SW 1271 (cell line): ENCODE measurements around the gene PLEKHG5.

ENCODE experiments used
- DNase-seq, 2 experiments: peaks; one replicate each; lab custom pipeline; 2025; lab: John Stamatoyannopoulos, UW

The PLEKHG5 gene

DNA sequence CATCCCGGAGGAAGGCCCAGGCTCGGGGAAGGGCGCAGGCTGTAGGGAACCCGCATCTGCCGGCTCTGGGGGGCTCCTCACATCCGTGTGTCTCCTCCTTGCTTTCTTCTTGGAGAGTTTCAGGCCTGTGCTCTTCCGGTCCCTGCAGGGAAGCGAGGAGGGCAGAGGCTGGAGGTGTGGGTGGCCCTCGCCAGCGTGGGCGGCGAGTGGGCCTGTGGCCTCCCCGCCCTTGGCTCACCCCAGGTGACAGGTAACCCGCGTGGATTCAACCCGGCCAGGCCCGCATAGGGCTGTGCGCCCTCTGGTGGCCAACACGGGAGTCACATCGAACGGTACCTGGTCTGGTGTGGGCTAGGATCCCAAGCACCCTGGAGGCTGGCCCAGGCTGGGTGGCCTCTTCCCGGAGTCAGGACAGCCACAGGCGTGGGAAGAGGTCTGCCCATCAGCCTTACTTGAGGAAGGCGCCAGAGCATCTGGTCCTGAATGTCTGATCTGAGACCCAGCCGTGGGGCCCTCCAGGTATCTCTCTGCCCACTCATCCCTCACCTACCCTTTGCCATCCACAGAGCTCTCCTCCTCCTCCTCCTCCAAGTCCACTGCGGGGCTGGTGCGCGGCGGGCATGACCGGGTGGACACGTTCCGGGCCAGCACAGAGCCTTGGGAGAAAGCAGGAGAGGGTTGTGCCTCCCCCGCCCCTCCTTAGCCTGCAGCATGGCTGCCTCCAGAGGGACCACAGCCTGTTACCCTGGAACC, 15.9 kb downstream of the PLEKHG5 start:
- DNase-seq: peak in 1 of 2 experiments; percentile 22

DNA sequence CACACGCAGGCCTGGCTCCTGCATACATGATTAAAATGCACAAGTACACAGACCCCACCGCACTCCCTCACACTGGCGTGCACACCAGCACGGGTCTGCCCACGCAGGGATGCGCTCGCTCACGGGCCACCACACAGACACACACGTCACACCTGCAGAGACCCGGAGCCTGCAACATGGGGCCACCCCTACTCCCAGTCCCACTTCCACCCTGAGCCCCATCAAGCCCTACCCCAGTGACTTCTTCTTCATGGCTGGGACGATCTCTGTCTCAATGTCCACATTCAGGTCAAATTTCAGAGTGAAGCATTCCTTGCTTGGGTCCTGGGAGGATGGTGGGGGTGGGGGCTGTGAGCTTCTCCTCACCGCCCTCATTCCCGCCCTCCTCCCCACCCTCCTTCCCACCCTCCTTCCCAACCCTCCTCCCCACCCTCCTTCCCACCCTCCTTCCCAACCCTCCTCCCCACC, 16.6 kb downstream of the PLEKHG5 start:
- no peak for DNase-seq

DNA sequence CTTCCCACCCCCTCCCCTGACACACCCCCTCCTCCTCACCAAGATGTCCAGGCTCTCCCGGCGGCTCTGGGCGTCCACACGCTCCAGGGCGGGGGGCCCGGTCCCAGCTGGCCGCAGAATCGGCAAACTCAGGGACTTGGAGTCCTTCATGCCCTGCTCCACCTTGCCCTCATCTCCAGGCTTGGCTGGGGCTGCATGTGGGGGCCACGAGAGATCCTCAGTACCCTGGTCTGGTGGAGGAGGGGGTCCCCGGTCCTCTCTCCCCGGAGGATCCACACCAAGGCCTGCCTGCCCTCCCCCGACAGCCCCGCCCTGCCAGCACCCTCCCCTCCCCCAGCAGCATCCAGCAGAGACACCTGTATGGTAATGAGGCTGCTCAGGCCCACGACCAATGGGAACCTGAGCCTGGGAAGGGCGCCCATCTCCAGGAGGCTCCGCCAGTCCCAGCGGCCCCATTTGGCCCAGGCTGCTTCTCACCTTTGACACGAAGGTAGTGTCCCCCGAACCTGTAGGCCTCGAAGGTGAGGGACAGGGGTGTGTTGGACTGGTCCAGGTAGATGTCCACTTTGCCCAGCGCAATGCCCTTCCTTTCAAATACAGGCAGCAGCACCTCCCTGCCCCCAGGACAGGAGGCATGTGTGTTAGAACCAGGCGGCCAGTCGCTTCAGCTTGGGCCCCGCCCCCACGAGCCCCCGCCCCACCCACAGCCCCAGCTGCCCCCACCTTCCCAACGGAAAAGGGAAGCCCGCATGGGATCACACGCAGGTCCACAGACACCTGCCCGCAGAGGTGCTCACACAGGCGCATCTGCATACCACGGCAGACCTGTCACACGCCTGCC, 17.3 kb downstream of the PLEKHG5 start:
- DNase-seq: no peak

DNA sequence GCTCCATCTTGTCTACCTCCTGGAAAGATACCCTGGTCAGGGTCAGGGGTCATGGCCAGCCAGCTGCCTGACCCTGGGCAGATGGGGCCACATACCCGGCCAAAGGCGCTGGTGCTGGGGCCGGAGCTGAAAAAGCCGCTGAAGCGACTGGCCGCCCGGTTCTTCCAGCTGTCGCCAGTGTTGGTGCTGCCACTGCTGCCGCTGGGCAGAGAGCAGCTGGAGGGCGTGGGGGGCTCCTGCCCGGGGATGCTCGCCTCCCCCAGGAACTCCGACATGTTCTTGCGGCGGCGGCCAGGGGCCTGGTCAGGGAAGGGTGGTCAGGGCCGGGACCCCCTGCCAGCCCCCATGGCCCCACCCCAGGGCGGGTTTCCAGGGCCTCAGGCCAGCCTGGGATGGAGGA, 18.3 kb downstream of the PLEKHG5 start:
- DNase-seq: no peak

DNA sequence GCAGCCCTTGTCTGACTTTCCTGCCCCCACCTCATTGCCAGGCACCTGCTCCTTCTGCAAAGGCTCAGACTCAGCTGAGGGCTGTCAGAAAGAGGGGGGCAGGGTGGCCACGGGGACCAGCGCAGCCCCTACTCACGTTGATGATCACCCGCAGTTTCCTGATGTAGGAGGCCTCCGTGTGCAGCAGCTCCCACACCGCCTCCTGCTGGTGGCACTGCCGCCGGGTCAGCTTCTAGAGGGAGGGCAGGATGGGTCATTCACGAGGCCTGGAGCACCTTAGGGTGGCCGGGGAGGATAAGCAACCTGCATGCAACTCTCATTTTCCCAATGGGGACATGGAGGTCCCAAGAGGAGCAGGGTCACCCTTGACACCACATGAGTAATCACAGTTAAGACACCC, 19.1 kb downstream of the PLEKHG5 start:
- no peak for DNase-seq

DNA sequence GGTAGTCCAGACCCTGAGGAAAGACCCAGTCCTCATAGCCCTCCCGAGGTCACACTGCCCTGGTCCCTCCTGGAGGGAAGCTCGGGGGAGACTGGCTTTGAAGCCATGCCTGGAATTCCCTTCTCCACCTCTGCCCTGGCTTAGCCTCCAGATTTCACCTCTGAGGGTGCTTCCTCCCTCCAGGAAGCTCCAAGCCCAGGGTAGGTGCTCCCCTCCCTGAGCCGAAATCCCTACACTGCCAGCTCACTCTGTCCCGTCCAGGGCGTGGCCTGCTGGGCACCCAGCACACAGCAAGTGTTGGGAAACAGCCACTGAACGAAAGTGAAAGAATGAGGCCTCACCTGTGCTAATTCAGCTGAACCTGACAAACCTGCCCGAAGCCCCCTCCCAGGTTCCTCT, 19.5 kb downstream of the PLEKHG5 start:
- DNase-seq: no peak

DNA sequence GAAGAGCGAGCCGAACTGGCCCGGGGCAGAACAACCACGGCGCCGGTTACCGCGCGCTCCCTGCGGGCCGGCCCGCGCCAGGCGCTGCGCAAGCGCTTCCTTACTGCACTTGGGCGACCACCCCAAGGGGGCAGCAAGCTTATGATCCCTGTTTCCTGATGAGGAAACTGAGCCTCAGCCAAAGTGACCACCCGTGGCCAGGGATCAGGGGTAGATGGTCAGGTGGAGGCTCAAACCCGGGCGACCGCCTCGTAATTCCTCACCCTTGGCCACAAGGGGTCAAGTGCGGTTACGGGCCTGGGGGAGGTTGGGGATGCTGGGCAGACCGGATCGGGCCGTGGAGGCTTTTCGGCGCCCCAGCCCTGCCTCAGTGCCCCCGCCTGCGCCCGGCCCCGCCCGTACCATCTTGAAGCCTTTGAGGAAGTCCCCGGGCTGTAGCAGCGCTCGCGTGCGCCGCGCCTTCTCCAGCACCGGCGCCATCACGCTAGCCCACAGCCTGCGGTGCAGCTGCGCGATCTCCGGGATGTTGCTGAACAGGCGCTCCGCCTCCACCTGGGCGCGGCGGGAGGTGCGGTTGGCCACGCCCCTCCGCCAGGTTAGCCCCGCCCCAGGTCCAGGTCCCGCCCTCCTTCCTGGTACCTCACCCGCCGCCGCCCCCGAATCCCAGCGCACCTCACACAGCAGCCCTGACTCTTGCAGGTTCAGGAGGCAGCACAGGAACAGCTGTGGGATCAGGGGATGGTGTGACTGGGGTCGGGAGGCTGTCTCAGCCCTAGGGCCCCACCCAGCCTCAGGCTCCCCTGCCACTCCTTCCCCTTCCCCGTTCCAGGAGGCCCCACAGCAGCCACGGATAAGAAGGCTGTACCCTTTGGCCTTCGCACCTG, 20.1 kb downstream of the PLEKHG5 start:
- DNase-seq: no peak

- no peak for DNase-seq
Observed at GRCh38 chr1:6470132-6471085, 21.1 kb downstream of the PLEKHG5 start.

DNA sequence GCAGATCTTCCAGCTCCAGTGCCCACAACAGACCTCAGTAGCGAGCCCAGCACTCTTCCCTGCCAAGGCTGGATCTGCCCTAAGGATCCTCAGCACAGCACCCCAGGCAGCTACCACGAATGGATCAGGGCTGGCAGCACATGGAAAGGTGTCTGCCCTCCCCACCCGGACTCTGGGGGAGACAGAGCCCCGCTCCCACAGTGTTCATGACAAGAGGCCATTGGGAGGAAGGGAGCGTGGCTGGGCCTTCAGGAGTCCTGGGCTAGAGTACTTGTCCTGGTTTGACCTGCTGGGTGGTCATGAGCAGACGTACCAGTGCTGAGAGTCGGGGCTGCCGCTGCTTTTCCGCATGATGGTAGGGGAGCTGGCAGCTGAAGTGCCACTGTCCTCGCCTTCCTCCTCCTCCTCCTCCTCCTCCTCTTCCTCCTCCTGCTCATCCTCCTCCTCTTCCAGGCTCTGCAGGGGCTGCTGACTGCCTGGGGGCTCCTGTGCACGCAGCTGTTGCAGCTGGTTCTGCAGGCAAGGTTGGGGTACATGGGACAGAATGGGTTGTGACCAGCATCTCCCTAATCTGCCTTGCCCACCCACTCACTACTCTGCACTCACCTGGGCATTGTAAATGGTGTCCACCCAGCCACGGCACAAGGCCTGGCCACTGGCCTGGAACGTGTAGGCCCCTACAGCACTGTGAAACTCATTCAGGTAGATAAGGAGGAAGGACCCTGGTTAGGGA, 22.6 kb downstream of the PLEKHG5 start:
- DNase-seq: no peak

DNA sequence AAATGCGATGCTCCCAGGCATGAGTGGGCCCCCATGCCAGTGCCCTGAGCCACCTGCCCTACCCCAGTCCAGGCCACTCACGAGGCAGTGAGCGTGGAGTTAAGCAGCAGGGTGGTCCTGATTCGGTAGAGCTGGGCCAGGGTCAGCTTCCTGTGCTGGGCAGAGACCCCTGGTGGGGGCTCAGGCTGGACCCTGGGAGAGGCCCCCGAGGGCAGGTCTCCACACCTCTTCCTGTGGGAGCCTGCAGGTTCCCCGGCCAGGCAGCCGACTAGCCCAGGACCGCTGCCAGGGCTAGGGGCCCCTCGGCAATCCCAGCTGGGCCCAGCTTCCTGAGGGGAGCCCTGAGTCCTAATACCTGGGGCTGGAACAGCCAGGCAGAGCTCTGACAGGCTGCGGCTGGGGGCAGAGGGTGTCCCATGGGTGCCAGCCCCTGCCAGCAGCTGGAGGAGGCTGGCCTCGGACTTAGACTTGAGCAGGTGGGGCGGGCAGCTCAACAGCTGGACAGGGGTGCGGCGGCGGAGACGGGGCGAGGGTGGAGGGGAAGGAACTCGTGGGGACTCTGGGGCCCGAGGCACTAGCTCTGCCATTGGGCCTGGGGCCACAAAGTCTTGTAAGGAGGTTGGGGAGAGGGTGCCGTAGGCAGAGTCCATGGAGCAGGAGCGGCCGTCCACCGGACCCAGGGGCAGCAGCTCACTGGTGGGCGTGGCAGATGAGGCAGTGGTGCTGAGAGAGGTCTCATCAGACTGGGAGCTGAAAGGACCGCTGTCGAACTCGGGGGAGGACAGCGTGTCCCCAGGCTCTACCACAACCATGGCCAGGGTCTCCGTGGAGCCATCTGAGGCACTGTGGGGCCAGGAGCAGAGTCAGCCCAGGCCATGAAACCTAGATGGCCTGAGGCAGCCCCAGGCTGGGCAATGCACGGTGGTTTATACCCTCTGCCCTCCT, 23.5 kb downstream of the PLEKHG5 start:
- DNase-seq: no peak

DNA sequence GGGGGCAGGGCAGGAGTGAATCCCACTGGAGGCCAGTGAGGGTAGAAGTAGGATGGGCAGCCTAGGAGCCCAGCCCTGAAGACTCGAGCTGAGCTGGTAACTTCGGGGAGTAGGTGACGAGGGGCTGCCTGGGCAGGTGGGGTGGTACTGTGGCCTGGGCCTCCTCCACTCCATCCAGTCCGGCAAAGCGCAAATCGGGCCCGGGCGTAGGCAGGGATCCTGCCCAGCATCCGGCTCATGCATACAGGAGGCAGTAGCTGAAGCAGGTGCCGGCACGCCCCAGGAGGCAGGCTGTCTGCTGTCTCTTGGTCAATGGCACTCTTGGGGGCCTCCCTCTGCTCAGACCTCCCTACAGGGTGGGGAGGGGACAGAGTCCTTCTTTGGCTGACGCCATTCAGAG, 24.2 kb downstream of the PLEKHG5 start:
- DNase-seq: no peak

DNA sequence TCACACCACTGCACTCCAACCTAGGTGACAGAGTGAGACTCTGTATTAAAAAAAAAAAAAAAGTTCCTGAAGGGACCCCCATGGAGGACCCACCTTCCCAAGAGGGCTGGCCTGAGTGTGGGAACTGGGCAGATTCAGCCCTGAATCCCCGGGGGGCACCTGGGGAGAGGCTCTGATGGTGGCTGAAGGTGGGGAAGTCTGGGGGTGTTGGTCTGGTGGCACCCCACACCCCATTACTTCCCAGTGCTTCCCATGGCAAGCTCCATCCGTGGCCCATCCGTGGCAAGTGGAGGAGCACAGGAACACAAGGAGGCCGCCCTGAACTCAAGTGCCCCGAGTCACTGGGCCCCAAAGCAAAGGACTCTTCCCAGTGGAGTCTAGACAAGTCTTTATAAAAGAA, 24.7 kb downstream of the PLEKHG5 start:
- DNase-seq: no peak

DNA sequence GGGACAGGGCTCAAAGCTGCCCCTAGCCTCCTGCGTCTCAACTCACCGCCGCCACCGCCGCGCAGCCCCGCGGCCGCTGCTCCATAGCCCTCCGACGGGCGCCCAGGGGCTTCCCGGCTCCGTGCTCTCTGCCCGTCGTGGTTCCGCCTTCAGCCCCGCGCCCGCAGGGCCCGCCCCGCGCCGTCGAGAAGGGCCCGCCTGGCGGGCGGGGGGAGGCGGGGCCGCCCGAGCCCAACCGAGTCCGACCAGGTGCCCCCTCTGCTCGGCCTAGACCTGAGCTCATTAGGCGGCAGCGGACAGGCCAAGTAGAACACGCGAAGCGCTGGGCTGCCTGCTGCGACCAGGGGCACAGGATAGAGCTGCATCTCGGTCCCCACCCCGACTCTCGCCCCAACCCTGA, 25.4 kb downstream of the PLEKHG5 start, which contains the start of gene TNFRSF25:
Gene TNFRSF25 (minus strand): TSS at position 151 of the 400 bp plus-strand sequence. CDS start 66 bp downstream, at position 85.
- DNase-seq: no peak

DNA sequence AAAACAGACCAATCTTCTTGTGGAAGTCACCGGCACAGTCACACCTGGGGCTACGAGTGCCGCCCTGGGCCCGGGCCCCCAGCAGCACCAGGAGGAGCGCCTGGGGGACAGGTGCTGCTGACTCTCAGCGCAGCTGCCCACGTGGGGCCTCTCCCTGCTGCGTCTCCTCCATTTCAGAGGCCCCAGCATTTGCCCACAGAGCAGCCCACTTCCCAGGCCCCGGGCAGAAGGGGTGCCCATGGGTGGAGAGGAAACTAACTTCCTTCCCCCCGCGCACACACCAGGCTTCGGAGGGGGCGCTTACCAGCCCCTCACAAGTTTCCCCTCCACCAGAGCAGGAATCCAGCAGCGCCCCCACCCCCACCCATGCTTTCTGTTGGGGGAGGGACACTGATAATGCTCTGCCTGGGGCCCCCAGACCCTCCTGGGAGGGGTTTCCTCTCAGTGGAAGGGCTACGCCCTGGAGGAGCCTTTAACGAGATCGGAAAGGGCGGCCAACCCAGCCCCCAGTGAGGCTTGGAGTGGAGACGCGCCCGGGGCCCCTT, 25.9 kb downstream of the PLEKHG5 start:
- DNase-seq: no peak

- no peak for DNase-seq
Observed at GRCh38 chr1:6464915-6465314, 26.6 kb downstream of the PLEKHG5 start.

DNA sequence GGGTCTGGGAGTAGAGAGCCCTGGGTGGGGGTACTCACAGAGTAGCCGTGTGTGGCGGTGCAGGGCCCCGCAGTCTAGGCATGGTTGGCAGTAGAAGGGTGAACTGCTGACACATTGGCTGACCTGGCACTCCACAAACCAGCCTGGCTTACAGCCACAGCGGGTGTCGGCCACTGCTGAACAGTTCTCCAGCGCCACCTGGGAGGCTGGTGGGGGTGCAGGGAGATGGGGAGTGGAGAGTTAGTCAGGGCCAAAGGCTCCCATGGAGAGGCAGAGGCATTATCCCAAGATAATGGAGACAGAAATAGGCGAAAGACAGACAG, 27.0 kb downstream of the PLEKHG5 start:
- DNase-seq: no peak

- no peak for DNase-seq
Observed at GRCh38 chr1:6463120-6463412, 28.4 kb downstream of the PLEKHG5 start.

DNA sequence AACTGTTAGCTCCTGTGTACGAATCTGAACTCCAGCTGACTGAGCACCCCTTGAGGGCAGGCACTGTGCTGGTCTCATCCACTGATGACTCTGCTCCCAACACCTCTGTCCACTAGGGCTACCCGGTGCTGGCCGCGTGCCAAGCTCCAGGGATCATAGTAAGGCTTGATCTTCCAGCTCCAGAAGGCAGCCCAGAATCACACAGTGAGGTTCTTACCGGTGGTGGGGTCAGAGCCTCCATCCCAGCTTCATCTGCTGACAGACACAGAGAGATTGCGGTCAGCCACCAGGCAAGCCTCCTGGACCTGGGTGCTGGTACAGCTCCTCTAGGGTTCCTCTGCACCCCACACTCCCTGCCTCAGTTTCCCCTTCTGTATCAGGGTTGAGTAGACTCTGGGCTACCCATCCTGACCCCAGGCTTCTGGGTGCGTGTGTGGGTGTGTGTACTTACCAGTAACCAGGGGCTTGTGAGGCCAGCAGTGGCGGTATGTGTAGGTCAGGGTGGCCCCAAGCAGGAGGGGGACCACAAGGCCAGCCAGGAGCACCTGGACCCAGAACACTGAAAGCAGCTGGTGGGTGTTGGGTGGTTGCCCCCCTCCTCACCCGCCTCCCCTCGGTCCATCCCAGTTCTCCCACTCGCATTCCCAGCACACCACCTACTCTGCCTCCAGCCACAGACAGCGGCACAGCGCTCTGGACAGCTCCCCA, 28.9 kb downstream of the PLEKHG5 start:
- no peak for DNase-seq
